Measurements from ENCODE around the gene CACNA2D2.

The CACNA2D2 gene

GRCh38 chr3:50481992-50482391 is 21.4 kb downstream of the CACNA2D2 start:
- Histone ChIP-seq H3K9ac (ENCODE audit: low read length) (no peak overlapping the region), H3K4me2 (ENCODE audit: low read depth, low read length, poor library complexity, severe bottlenecking) (no peak overlapping the region), H3K36me3 (ENCODE audit: low read length) (no peaks in the 10 kb centered on the region), H3K79me2 (ENCODE audit: insufficient read depth, low read length) (no peaks in the 10 kb centered on the region), H3K9me3 (ENCODE audit: insufficient read depth, low read length) (no peaks in the 10 kb centered on the region), H3K27me3 (ENCODE audit: low read length) (no peaks in the 10 kb centered on the region), H3F3A (ENCODE audit: insufficient read depth) (no peaks in the 10 kb centered on the region), H3K27ac (ENCODE audit: low read depth, low read length) (no peak overlapping the region), H3K4me3 (ENCODE audit: insufficient read depth, low read length, poor library complexity, severe bottlenecking) (no peak overlapping the region), H4K20me1 (ENCODE audit: low read depth, low read length) (no peaks in the 10 kb centered on the region), H3K9me2 (replicated peaks; ENCODE audit: insufficient read depth, low read length) (no peaks in the 10 kb centered on the region), H2AFZ (ENCODE audit: low read depth, low read length, severe bottlenecking) (no peak overlapping the region)
- TF ChIP-seq CTCF (IDR thresholded peaks at IDR 0.05; ENCODE audit: insufficient read depth, low read length, poor library complexity, severe bottlenecking) = no peak
- TF ChIP-seq EZH2phosphoT487 (conservative IDR thresholded peaks at IDR 0.05; ENCODE audit: low read length) = no peak

- Histone ChIP-seq H3K4me2 (ENCODE audit: low read depth, low read length, poor library complexity, severe bottlenecking) (no peak overlapping the region), H4K20me1 (ENCODE audit: low read depth, low read length) (no peaks in the 10 kb centered on the region), H3K4me3 (ENCODE audit: insufficient read depth, low read length, poor library complexity, severe bottlenecking) (no peak overlapping the region), H2AFZ (ENCODE audit: low read depth, low read length, severe bottlenecking) (no peak overlapping the region), H3F3A (ENCODE audit: insufficient read depth) (no peaks in the 10 kb centered on the region), H3K9me2 (replicated peaks; ENCODE audit: insufficient read depth, low read length) (no peaks in the 10 kb centered on the region), H3K36me3 (ENCODE audit: low read length) (no peaks in the 10 kb centered on the region), H3K9ac (ENCODE audit: low read length) (no peak overlapping the region), H3K27ac (ENCODE audit: low read depth, low read length) (no peak overlapping the region), H3K27me3 (ENCODE audit: low read length) (no peaks in the 10 kb centered on the region), H3K79me2 (ENCODE audit: insufficient read depth, low read length) (no peaks in the 10 kb centered on the region), H3K9me3 (ENCODE audit: insufficient read depth, low read length) (no peaks in the 10 kb centered on the region)
- no peak for TF ChIP-seq CTCF (IDR thresholded peaks at IDR 0.05; ENCODE audit: insufficient read depth, low read length, poor library complexity, severe bottlenecking)
- no peak for TF ChIP-seq EZH2phosphoT487 (conservative IDR thresholded peaks at IDR 0.05; ENCODE audit: low read length)
These were observed 23.0 kb downstream of the CACNA2D2 start for GRCh38 chr3:50480471-50480870.

GRCh38 chr3:50479523-50479922 is 23.9 kb downstream of the CACNA2D2 start:
- H3K4me3 ChIP-seq (ENCODE audit: insufficient read depth, low read length, poor library complexity, severe bottlenecking) = no peak overlapping the region
- H3K36me3 ChIP-seq (ENCODE audit: low read length) = no peaks in the 10 kb centered on the region
- H3K9ac ChIP-seq (ENCODE audit: low read length) = no peak overlapping the region
- H3K27ac ChIP-seq (ENCODE audit: low read depth, low read length) = no peak overlapping the region
- H3K27me3 ChIP-seq (ENCODE audit: low read length) = no peaks in the 10 kb centered on the region
- no peak overlapping the region for H3K4me2 ChIP-seq (ENCODE audit: low read depth, low read length, poor library complexity, severe bottlenecking)
- TF ChIP-seq CTCF (IDR thresholded peaks at IDR 0.05; ENCODE audit: insufficient read depth, low read length, poor library complexity, severe bottlenecking) (no peak), EZH2phosphoT487 (conservative IDR thresholded peaks at IDR 0.05; ENCODE audit: low read length) (no peak)
- H3F3A ChIP-seq (ENCODE audit: insufficient read depth) = no peaks in the 10 kb centered on the region
- H3K9me2 ChIP-seq (replicated peaks; ENCODE audit: insufficient read depth, low read length) = no peaks in the 10 kb centered on the region
- no peaks in the 10 kb centered on the region for H3K79me2 ChIP-seq (ENCODE audit: insufficient read depth, low read length)
- H3K9me3 ChIP-seq (ENCODE audit: insufficient read depth, low read length) = no peaks in the 10 kb centered on the region
- no peak overlapping the region for H2AFZ ChIP-seq (ENCODE audit: low read depth, low read length, severe bottlenecking)
- no peaks in the 10 kb centered on the region for H4K20me1 ChIP-seq (ENCODE audit: low read depth, low read length)

Data from SU-DHL-6 (cell line).